ENCODE data around the gene RNF13. TPM values are rescaled to one million over a fixed set of nuclear protein-coding genes. Genes with fewer than 3 reads are reported as not detected.

Gene RNF13
- polyA plus RNA-seq, 4 donors = 20.8 to 62.7 (median 32.7) TPM

DNA sequence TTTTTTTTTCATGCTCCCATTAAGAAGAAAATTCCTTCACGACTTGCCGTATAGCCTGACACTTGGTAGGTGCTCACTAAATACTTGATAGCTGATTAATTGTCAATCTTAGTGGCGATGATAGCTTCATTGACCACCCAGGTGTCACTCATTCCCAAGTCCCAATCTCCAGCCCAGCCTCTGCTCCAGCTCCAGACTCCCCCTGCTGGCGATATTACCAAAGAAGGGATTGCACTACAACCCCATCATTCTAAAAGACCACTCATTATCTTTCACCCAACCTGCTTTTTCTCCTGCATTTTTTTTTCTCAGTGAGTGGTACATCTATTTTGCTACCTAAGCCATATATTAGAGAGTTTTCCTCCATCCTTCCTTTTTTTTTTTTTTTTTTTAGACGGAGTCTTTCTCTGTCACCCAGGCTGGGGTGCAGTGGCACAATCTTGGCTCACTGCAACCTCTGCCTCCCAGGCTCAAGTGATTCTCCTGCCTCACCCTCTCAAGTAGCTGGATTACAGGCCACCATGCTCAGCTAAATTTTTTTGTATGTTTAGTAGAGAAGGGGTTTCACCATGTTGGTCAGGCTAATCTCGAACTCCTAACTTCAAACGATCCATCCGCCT is 41.3 kb upstream of the RNF13 start:
- 55 to 59% (median 58%) methylated on average over 8 of the region's 8 CpGs for WGBS, 3 donors

DNA sequence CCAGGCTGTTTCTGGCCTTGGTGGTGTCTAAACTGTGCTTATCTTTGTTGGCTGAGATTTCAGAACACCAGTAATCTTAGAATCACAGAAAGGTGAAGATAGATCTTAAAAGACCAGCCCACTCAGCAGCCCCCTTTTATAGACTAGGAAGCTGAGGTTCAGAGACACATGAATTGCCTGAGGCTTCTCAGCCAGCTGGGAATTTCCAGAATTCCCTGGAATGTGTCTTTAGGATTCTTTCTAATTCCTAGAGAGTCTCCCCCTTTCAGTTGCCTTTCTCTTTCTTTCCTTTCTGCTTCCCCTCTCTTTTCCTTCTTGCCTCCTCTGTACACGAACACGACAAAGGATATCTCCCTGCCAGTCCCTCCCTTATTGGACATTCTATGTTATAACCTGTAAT is 40.2 kb upstream of the RNF13 start:
- no peak for DNase-seq
- Histone ChIP-seq H3K36me3 (ENCODE audit: control insufficient read depth in 3 of 3, insufficient read depth in 2 of 3, low read depth in 1 of 3, low read length in 3 of 3) (no peaks in the 10 kb centered on the region), H3K4me1 (ENCODE audit: control insufficient read depth in 3 of 3, insufficient read depth in 2 of 3, low read depth in 1 of 3, low read length in 2 of 3) (no peaks in the 10 kb centered on the region), H3K27me3 (ENCODE audit: control insufficient read depth in 3 of 3, insufficient read depth in 3 of 3, low read length in 3 of 3) (no peaks in the 10 kb centered on the region), H3K4me3 (ENCODE audit: low read depth in 1 of 3, low read length in 3 of 3) (no peak overlapping the region), H3K9me3 (ENCODE audit: control insufficient read depth in 2 of 2, insufficient read depth in 1 of 2, low read depth in 1 of 2, low read length in 1 of 2) (no peaks in the 10 kb centered on the region), H3K27ac (ENCODE audit: low read depth in 1 of 3, low read length in 2 of 3) (no peak overlapping the region)
- WGBS, 3 donors = 85 to 97% (median 86%) methylated on average over 2 of the region's 2 CpGs
- no peak for FAIRE-seq

More for the DNA sequence above, 41.3 kb upstream of the RNF13 start:
- H3K9me3 ChIP-seq (ENCODE audit: control insufficient read depth in 2 of 2, insufficient read depth in 1 of 2, low read depth in 1 of 2, low read length in 1 of 2) = no peaks in the 10 kb centered on the region
- no peak overlapping the region for H3K27ac ChIP-seq (ENCODE audit: low read depth in 1 of 3, low read length in 2 of 3)
- no peaks in the 10 kb centered on the region for H3K4me1 ChIP-seq (ENCODE audit: control insufficient read depth in 3 of 3, insufficient read depth in 2 of 3, low read depth in 1 of 3, low read length in 2 of 3)
- FAIRE-seq (no peak), DNase-seq (peak; percentile 35 to 51)
- no peaks in the 10 kb centered on the region for H3K36me3 ChIP-seq (ENCODE audit: control insufficient read depth in 3 of 3, insufficient read depth in 2 of 3, low read depth in 1 of 3, low read length in 3 of 3)
- H3K4me3 ChIP-seq (ENCODE audit: low read depth in 1 of 3, low read length in 3 of 3) = no peak overlapping the region
- peaks cover 0 to 2% (median 0%) of the 10 kb centered on the region in 3 donors for H3K27me3 ChIP-seq (ENCODE audit: control insufficient read depth in 3 of 3, insufficient read depth in 3 of 3, low read length in 3 of 3)

DNA sequence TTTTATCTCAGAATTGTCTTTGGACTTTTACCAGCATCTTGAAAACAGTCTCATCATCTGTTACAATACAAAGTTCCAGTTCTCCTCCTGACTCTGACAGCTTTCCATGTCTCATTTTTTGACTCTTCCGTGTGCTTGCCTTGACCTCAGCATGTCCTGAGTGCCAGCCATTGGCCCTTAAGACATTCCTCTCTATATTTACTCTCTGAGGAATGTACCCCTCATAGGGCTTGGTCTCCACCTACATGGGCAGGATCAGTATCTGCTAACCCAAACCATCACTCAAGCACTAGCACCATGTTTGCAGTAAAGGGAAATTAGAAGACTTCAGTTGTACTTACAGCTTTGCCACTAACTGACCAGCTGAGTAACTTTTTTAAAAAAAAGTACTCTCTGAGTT is 36.8 kb upstream of the RNF13 start:
- 80 to 88% (median 86%) methylated on average over 1 of the region's 1 CpG for WGBS, 3 donors
- FAIRE-seq = no peak

DNA sequence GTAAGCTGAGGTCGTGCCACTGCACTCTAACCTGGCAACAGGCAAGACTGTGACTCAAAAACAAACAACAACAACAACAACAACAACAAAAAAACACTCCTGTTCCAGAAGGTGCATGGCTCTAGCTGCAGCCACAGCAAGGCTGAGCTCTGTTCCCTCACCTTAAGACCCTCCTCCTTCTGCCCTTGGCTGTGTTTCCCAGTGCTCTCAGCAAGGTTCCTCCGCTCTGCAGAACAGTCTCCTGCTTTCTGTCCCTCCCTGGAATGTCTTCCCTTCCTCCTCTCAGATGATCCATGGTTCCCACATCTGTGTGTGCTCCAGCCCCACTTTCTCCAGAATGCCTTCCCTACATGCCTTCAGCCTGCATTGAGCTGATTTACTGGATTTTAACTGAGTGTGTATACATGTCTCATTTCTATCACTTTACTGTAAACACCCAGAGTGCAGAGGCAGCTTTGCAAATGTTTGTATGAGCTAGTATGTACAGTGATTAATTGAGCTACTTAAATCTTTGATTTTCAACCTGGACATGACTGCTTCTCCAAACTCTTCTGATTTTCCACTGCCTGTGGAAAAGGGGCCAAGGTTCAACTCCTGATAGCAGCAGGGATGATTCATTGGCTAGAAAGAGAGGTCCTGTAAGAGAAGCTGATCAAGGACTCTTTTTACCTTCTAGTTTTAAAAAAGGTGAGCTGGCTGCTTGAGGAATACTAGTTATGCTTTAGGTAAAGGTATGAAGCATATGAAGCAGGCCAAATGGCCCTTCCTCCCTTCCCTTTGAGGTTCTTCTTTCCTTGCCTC is 35.4 kb upstream of the RNF13 start:
- H3K27ac ChIP-seq (ENCODE audit: low read depth in 1 of 3, low read length in 2 of 3) = no peak overlapping the region
- FAIRE-seq = no peak
- no peaks in the 10 kb centered on the region for H3K4me1 ChIP-seq (ENCODE audit: control insufficient read depth in 3 of 3, insufficient read depth in 2 of 3, low read depth in 1 of 3, low read length in 2 of 3)
- no peaks in the 10 kb centered on the region for H3K36me3 ChIP-seq (ENCODE audit: control insufficient read depth in 3 of 3, insufficient read depth in 2 of 3, low read depth in 1 of 3, low read length in 3 of 3)
- H3K4me3 ChIP-seq (ENCODE audit: low read depth in 1 of 3, low read length in 3 of 3) = no peak overlapping the region
- DNase-seq = peak; percentile 46 to 49
- WGBS, 3 donors = 56 to 92% (median 67%) methylated on average over 2 of the region's 2 CpGs
- no peaks in the 10 kb centered on the region for H3K27me3 ChIP-seq (ENCODE audit: control insufficient read depth in 3 of 3, insufficient read depth in 3 of 3, low read length in 3 of 3)
- no peaks in the 10 kb centered on the region for H3K9me3 ChIP-seq (ENCODE audit: control insufficient read depth in 2 of 2, insufficient read depth in 1 of 2, low read depth in 1 of 2, low read length in 1 of 2)

More for the DNA sequence above, 36.8 kb upstream of the RNF13 start:
- DNase-seq = no peak
- H3K4me1 ChIP-seq (ENCODE audit: control insufficient read depth in 3 of 3, insufficient read depth in 2 of 3, low read depth in 1 of 3, low read length in 2 of 3) = no peaks in the 10 kb centered on the region
- no peak overlapping the region for H3K27ac ChIP-seq (ENCODE audit: low read depth in 1 of 3, low read length in 2 of 3)
- no peaks in the 10 kb centered on the region for H3K9me3 ChIP-seq (ENCODE audit: control insufficient read depth in 2 of 2, insufficient read depth in 1 of 2, low read depth in 1 of 2, low read length in 1 of 2)
- no peaks in the 10 kb centered on the region for H3K36me3 ChIP-seq (ENCODE audit: control insufficient read depth in 3 of 3, insufficient read depth in 2 of 3, low read depth in 1 of 3, low read length in 3 of 3)
- H3K27me3 ChIP-seq (ENCODE audit: control insufficient read depth in 3 of 3, insufficient read depth in 3 of 3, low read length in 3 of 3) = no peaks in the 10 kb centered on the region
- no peak overlapping the region for H3K4me3 ChIP-seq (ENCODE audit: low read depth in 1 of 3, low read length in 3 of 3)

DNA sequence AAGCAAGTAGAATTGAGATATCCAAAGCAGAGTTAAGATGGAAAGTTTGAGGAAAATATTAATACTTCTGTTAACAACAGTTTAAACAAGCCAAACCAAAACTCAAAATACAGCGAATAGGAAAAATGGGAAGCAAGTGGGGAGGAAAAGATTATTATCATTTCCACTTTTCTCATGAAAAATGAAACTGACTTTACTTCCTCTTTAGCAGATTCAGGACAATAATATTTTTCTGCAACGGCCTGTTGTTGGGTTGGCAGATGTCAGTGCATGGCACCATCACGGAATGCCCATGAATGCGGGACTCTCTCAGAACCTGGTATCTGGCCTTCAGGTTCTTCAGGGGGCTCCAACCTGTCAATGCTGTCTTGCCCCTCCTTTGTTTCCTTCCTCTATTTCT is 31.8 kb upstream of the RNF13 start:
- no peak for DNase-seq
- FAIRE-seq = no peak
- H3K4me1 ChIP-seq (ENCODE audit: control insufficient read depth in 3 of 3, insufficient read depth in 2 of 3, low read depth in 1 of 3, low read length in 2 of 3) = no peaks in the 10 kb centered on the region
- no peaks in the 10 kb centered on the region for H3K9me3 ChIP-seq (ENCODE audit: control insufficient read depth in 2 of 2, insufficient read depth in 1 of 2, low read depth in 1 of 2, low read length in 1 of 2)
- H3K27me3 ChIP-seq (ENCODE audit: control insufficient read depth in 3 of 3, insufficient read depth in 3 of 3, low read length in 3 of 3) = no peaks in the 10 kb centered on the region
- H3K27ac ChIP-seq (ENCODE audit: low read depth in 1 of 3, low read length in 2 of 3) = no peak overlapping the region
- no peaks in the 10 kb centered on the region for H3K36me3 ChIP-seq (ENCODE audit: control insufficient read depth in 3 of 3, insufficient read depth in 2 of 3, low read depth in 1 of 3, low read length in 3 of 3)
- H3K4me3 ChIP-seq (ENCODE audit: low read depth in 1 of 3, low read length in 3 of 3) = no peak overlapping the region
- WGBS, 3 donors = 70 to 84% (median 76%) methylated on average over 4 of the region's 4 CpGs

DNA sequence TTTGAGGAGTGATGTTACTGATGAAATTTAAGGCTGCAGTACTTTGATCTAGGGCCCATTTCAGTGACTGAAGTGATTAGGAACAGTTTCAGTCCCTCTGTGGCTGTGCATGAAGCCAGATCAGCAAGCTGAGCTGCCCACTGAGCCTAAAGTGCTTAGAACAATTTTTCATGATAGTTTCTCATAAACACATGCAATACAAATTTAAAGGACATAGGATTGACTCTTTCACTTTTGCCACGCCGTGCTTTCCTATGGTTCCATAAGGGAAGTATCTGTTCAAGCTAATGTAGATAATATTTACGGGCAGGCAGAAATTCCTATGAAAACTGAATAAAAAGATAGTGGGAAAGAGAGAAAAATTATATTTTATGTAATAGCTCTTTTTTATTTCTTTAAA is 31.3 kb upstream of the RNF13 start:
- H3K27ac ChIP-seq (ENCODE audit: low read depth in 1 of 3, low read length in 2 of 3) = no peak overlapping the region
- H3K36me3 ChIP-seq (ENCODE audit: control insufficient read depth in 3 of 3, insufficient read depth in 2 of 3, low read depth in 1 of 3, low read length in 3 of 3) = no peaks in the 10 kb centered on the region
- DNase-seq (no peak), FAIRE-seq (no peak)
- no peaks in the 10 kb centered on the region for H3K9me3 ChIP-seq (ENCODE audit: control insufficient read depth in 2 of 2, insufficient read depth in 1 of 2, low read depth in 1 of 2, low read length in 1 of 2)
- no peaks in the 10 kb centered on the region for H3K27me3 ChIP-seq (ENCODE audit: control insufficient read depth in 3 of 3, insufficient read depth in 3 of 3, low read length in 3 of 3)
- H3K4me3 ChIP-seq (ENCODE audit: low read depth in 1 of 3, low read length in 3 of 3) = no peak overlapping the region
- no peaks in the 10 kb centered on the region for H3K4me1 ChIP-seq (ENCODE audit: control insufficient read depth in 3 of 3, insufficient read depth in 2 of 3, low read depth in 1 of 3, low read length in 2 of 3)
- 82 to 94% (median 89%) methylated on average over 3 of the region's 3 CpGs for WGBS, 3 donors

DNA sequence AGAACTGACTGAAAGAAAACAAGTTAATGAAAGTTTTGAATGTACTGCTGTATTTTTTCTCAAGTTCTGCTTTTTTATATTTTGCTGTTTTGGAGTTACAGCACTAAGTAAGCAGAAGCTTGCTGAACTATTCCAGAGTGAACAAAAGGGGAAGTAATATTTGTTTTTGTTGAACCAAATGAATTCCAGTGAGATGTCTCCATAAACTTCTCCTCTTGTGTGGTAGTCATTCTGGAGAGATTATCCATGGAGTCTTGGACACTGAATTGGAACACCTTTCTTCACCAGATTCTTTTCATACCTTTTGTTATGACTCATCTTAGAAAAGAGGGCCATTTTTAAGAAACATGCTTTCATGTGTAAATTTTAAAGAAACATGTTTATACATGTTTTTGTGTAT is 29.4 kb upstream of the RNF13 start:
- no peaks in the 10 kb centered on the region for H3K9me3 ChIP-seq (ENCODE audit: control insufficient read depth in 2 of 2, insufficient read depth in 1 of 2, low read depth in 1 of 2, low read length in 1 of 2)
- FAIRE-seq = no peak
- no peak overlapping the region for H3K27ac ChIP-seq (ENCODE audit: low read depth in 1 of 3, low read length in 2 of 3)
- no peak overlapping the region for H3K4me3 ChIP-seq (ENCODE audit: low read depth in 1 of 3, low read length in 3 of 3)
- H3K36me3 ChIP-seq (ENCODE audit: control insufficient read depth in 3 of 3, insufficient read depth in 2 of 3, low read depth in 1 of 3, low read length in 3 of 3) = no peaks in the 10 kb centered on the region
- H3K27me3 ChIP-seq (ENCODE audit: control insufficient read depth in 3 of 3, insufficient read depth in 3 of 3, low read length in 3 of 3) = no peaks in the 10 kb centered on the region
- no peak for DNase-seq
- H3K4me1 ChIP-seq (ENCODE audit: control insufficient read depth in 3 of 3, insufficient read depth in 2 of 3, low read depth in 1 of 3, low read length in 2 of 3) = no peaks in the 10 kb centered on the region

DNA sequence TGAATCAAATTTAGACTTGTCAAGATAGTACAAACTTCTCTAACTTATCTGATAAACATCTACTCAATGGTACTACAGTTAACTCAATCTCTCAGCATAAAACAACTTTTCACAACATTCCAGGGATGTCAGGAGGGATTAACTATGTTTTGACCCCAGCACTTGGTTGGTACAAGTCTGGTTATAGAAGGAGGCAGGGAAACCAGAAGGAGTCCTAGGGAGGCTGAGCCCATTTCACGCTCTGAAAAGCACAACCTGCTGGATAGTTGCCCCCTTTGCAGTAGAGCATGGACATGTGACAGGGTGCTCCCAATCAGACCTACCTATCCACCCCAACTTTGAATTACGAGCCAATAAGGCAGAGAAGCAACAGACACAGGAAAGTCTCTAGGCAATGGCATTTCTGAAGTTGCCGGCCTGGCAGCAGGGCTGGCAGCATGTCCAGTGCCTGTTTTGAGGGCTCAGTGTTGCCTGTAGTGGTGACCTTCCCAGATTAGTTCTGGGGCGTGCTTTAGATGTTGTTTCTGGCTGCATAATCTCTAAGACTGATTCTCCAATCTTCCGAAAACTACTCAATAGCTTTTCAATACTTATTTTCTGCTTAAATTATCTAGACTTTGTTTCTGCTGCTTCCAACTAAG is 28.8 kb upstream of the RNF13 start:
- H3K9me3 ChIP-seq (ENCODE audit: control insufficient read depth in 2 of 2, insufficient read depth in 1 of 2, low read depth in 1 of 2, low read length in 1 of 2) = no peaks in the 10 kb centered on the region
- no peak for FAIRE-seq
- H3K36me3 ChIP-seq (ENCODE audit: control insufficient read depth in 3 of 3, insufficient read depth in 2 of 3, low read depth in 1 of 3, low read length in 3 of 3) = no peaks in the 10 kb centered on the region
- no peak for DNase-seq
- 73 to 85% (median 76%) methylated on average over 5 of the region's 5 CpGs for WGBS, 3 donors
- H3K27me3 ChIP-seq (ENCODE audit: control insufficient read depth in 3 of 3, insufficient read depth in 3 of 3, low read length in 3 of 3) = no peaks in the 10 kb centered on the region
- no peaks in the 10 kb centered on the region for H3K4me1 ChIP-seq (ENCODE audit: control insufficient read depth in 3 of 3, insufficient read depth in 2 of 3, low read depth in 1 of 3, low read length in 2 of 3)
- H3K27ac ChIP-seq (ENCODE audit: low read depth in 1 of 3, low read length in 2 of 3) = no peak overlapping the region
- no peak overlapping the region for H3K4me3 ChIP-seq (ENCODE audit: low read depth in 1 of 3, low read length in 3 of 3)
